T-cell (primary cell): ENCODE results near the gene NXPE4. TPM values are rescaled to one million over a fixed set of nuclear protein-coding genes. Genes with fewer than 3 reads are reported as not detected.

Experiments
- ATAC-seq, 4 experiments: fragments of 200-7000 bp in 3 of 4; fragments of 150-1000 bp in 1 of 4; cut with Tn5 transposase; replicated peaks in 1 of 4; 1 replicate in 3 of 4; 2 replicates in 1 of 4; pipeline ENCODE4 v1.10.0; 2021; ENCODE audit warnings: moderate library complexity in 3 of 4, mild to moderate bottlenecking in 2 of 4, moderate number of reproducible peaks in 1 of 4
- CTCF ChIA-PET, 2 donors: fragments of 300-600 bp; sonication (Branson Sonifier 250); formaldehyde crosslinking; loops; one replicate each; lab custom pipeline; 2022; ENCODE audit warnings: antibody characterized with exemption in 2 of 2; lab: Charles Lee
- POLR2A ChIA-PET, 2 donors: fragments of 300-600 bp; sonication (Branson Sonifier 250); formaldehyde crosslinking; loops; one replicate each; lab custom pipeline; 2022; ENCODE audit warnings: antibody characterized with exemption in 2 of 2; lab: Charles Lee
- DNase-seq, 35 experiments: peaks; one replicate each; pipeline versions ENCODE4 v3.0.0 to v3.0.0-alpha.2; 2013 to 2023
- H3K27ac ChIP-seq: one replicate; pipeline ENCODE4 v1.5.1; 2013; ENCODE audit warnings: low read length
- H3K27me3 ChIP-seq, 2 experiments: replicated peaks in 1 of 2; 1 replicate in 1 of 2; 2 replicates in 1 of 2; pipeline versions ENCODE4 v1.6.1 to v1.7.0; 2013; ENCODE audit warnings: low read length in 1 of 2, mixed read lengths in 1 of 2; ENCODE audit not compliant: control insufficient read depth in 2 of 2, insufficient read depth in 2 of 2; ENCODE audit errors: extremely low read depth in 1 of 2
- H3K36me3 ChIP-seq, 2 donors: 1 replicate in 1 of 2; 2 replicates in 1 of 2; pipeline versions ENCODE4 v1.6.1 to v1.7.0; 2013; ENCODE audit warnings: low read length in 1 of 2; ENCODE audit not compliant: control insufficient read depth in 2 of 2, insufficient read depth in 1 of 2; ENCODE audit errors: extremely low read depth in 1 of 2
- H3K4me1 ChIP-seq, 2 experiments: 1 replicate in 1 of 2; 2 replicates in 1 of 2; pipeline versions ENCODE4 v1.6.1 to v1.7.0; 2013; ENCODE audit warnings: low read length in 2 of 2, mixed read lengths in 1 of 2; ENCODE audit not compliant: insufficient read depth in 2 of 2, control insufficient read depth in 1 of 2; ENCODE audit errors: extremely low read depth in 1 of 2
- H3K4me3 ChIP-seq, 2 donors: 1 replicate in 1 of 2; 2 replicates in 1 of 2; pipeline versions ENCODE4 v1.5.1 to v1.7.0; 2013; ENCODE audit warnings: mild to moderate bottlenecking in 2 of 2, low read length in 1 of 2, moderate library complexity in 1 of 2; ENCODE audit not compliant: control insufficient read depth in 1 of 2; ENCODE audit errors: extremely low read depth in 1 of 2
- H3K9me3 ChIP-seq: 2 replicates; pipeline ENCODE4 v1.7.0; 2013
- H3K27ac Mint-ChIP-seq, 2 donors: one replicate each; pipeline ENCODE4 v1.8.0; 2020 to 2021; ENCODE audit warnings: mild to moderate bottlenecking in 2 of 2, mixed read lengths in 2 of 2
- H3K27me3 Mint-ChIP-seq, 2 donors: one replicate each; pipeline ENCODE4 v1.8.0; 2021 to 2022; ENCODE audit warnings: mixed read lengths in 2 of 2
- H3K36me3 Mint-ChIP-seq: one replicate; pipeline ENCODE4 v1.8.0; 2021; ENCODE audit warnings: mixed read lengths
- H3K4me1 Mint-ChIP-seq, 3 donors: one replicate each; pipeline ENCODE4 v1.8.0; 2020 to 2022; ENCODE audit warnings: mixed read lengths in 3 of 3, mild to moderate bottlenecking in 1 of 3
- H3K4me3 Mint-ChIP-seq, 3 donors: one replicate each; pipeline ENCODE4 v1.8.0; 2020 to 2022; ENCODE audit warnings: mild to moderate bottlenecking in 3 of 3, mixed read lengths in 3 of 3, moderate library complexity in 3 of 3
- H3K9me3 Mint-ChIP-seq, 3 donors: one replicate each; pipeline ENCODE4 v1.8.0; 2020 to 2022; ENCODE audit warnings: mixed read lengths in 3 of 3
- WGBS: methylation state at CpG from one replicate; pipeline ENCODE4 v1.1.5; 2013; ENCODE audit warnings: missing lambda C conversion rate; ENCODE audit not compliant: insufficient coverage; 5-methylcytosine and 5-hydroxymethylcytosine counted together
- total RNA-seq, 35 experiments: library from RNA in 6 of 35; stranded (reverse) in 6 of 35; fragments of 120-200 nt in 1 of 35; gene quantifications; one replicate each; pipeline versions ENCODE4 v1.2.1 to v1.2.4 and lab custom pipeline; 2013 to 2026

Gene NXPE4
- total RNA-seq, 5 donors from 2014 or later (not counting 1 experiment from before 2014, with no cell fraction given): not detected

DNA sequence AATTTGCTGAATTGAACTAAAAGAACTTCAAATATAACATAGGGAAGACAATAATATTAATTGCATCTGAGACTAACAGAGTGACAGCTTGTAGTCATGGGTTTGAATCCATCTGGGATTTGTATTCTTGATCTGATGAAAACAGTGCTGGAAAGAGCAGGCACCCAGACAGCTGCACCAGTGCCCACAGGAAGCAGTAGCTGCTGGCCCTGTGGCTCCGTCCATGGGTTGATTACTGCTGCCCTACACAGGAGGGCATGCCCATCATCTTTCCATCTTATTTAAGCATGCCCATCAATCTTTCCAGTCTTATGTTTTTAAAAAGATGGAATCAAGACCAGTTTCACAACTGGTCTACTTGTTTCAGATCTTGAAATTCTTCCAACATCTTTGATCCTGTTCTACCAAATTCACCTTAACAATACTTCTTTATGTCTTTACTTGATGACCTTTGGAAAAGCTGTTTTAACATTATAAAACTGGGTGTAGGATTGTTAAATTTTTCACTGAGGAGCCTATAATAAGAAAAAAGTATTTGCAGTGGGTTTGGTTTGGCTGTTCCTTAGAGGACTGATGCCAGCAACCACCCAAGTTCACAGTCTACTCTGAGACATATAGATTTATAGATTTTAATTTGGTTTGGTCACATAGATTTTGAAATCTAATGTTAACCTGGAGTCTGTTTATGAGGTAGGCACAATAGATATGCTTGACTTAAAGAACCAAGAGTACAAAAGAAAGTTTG is 761 bp upstream of the NXPE4 start:
- Histone ChIP-seq H3K36me3 (no peaks in the 10 kb centered on the region), H3K9me3 (no peaks in the 10 kb centered on the region), H3K4me3 (no peak overlapping the region), H3K4me1 (no peaks in the 10 kb centered on the region), H3K27me3 (peaks cover 0 to 2% of the 10 kb centered on the region in 2 experiments), H3K27ac (no peak overlapping the region)
- no peaks in the 10 kb centered on the region for H3K4me1 Mint-ChIP-seq
- DNase-seq: no peak
- peaks cover 0 to 3% of the 10 kb centered on the region in 2 donors for H3K27me3 Mint-ChIP-seq
- WGBS: 50% methylated on average over 1 of the region's 1 CpG
- no peak overlapping the region for H3K4me3 Mint-ChIP-seq
- CTCF ChIA-PET: no interaction called here
- H3K36me3 Mint-ChIP-seq: no peaks in the 10 kb centered on the region
- no peak for ATAC-seq
- no peak overlapping the region for H3K27ac Mint-ChIP-seq
- H3K9me3 Mint-ChIP-seq: no peaks in the 10 kb centered on the region
- POLR2A ChIA-PET: no interaction called here

- no peaks in the 10 kb centered on the region for H3K36me3 Mint-ChIP-seq
- Histone ChIP-seq H3K4me3 (no peak overlapping the region), H3K27ac (no peak overlapping the region), H3K9me3 (no peaks in the 10 kb centered on the region), H3K27me3 (peaks cover 0 to 2% of the 10 kb centered on the region in 2 experiments), H3K4me1 (no peaks in the 10 kb centered on the region), H3K36me3 (no peaks in the 10 kb centered on the region)
- WGBS: 60% methylated on average over 3 of the region's 3 CpGs
- POLR2A ChIA-PET: no interaction called here
- H3K27me3 Mint-ChIP-seq: peaks cover 0 to 3% of the 10 kb centered on the region in 2 donors
- no peak overlapping the region for H3K4me3 Mint-ChIP-seq
- H3K4me1 Mint-ChIP-seq: no peaks in the 10 kb centered on the region
- H3K9me3 Mint-ChIP-seq: no peaks in the 10 kb centered on the region
- ATAC-seq (no peak), DNase-seq (no peak)
- no peak overlapping the region for H3K27ac Mint-ChIP-seq
- CTCF ChIA-PET: no interaction called here
Measured at GRCh38 chr11:114594703-114595102, 883 bp downstream of the NXPE4 start.

- H3K9me3 Mint-ChIP-seq: peaks cover 20 to 35% (median 29%) of the 10 kb centered on the region in 3 donors
- H3K4me3 ChIP-seq: no peak overlapping the region
- H3K36me3 ChIP-seq: no peaks in the 10 kb centered on the region
- H3K36me3 Mint-ChIP-seq: no peaks in the 10 kb centered on the region
- H3K4me3 Mint-ChIP-seq: no peak overlapping the region
- no CpG with 5 or more reads among the region's 3 CpGs for WGBS
- peaks cover 0 to 6% of the 10 kb centered on the region in 2 donors for H3K27me3 Mint-ChIP-seq
- DNase-seq: no peak
- H3K9me3 ChIP-seq: no peaks in the 10 kb centered on the region
- ATAC-seq: no peak
- H3K4me1 Mint-ChIP-seq: no peaks in the 10 kb centered on the region
- H3K27ac Mint-ChIP-seq: no peak overlapping the region
- H3K27ac ChIP-seq: no peak overlapping the region
- ChIA-PET CTCF (no interaction called here), POLR2A (no interaction called here)
- no peaks in the 10 kb centered on the region for H3K4me1 ChIP-seq
- no peaks in the 10 kb centered on the region for H3K27me3 ChIP-seq
Measured at GRCh38 chr11:114587398-114587953, 8.1 kb downstream of the NXPE4 start.

DNA sequence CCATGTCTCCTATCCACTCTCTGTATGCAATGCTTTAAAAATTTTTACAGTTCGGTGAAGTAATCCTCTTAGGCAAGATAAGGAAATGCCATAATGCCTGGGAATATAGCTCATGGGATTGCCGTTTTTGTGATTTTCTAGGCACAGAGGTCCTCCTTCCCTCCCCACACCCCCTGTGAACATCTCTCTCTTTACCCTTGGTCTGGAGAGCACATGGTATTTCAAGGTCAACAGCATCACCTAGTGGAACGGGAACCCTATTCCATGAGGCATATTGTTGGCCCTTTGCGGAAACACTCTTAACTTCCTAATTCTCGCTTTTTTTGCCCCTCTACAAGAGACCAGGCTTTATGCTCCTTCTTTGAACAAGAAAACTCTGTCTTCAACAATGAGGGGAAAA is 8.8 kb downstream of the NXPE4 start:
- ATAC-seq (no peak), DNase-seq (no peak)
- Mint-ChIP-seq H3K4me1 (no peaks in the 10 kb centered on the region), H3K4me3 (no peak overlapping the region), H3K36me3 (no peaks in the 10 kb centered on the region), H3K9me3 (peaks cover 20 to 35% (median 29%) of the 10 kb centered on the region in 3 donors), H3K27me3 (peaks cover 0 to 4% of the 10 kb centered on the region in 2 donors), H3K27ac (no peak overlapping the region)
- no peaks in the 10 kb centered on the region for H3K27me3 ChIP-seq
- H3K27ac ChIP-seq: no peak overlapping the region
- ChIA-PET CTCF (interaction anchor here in 1 of 2 donors (0.6 kb wide), 1 partner anchor 204 kb away, joined by 3 read pairs; no protein-coding TSS in a partner anchor), POLR2A (no interaction called here)
- WGBS: 83% methylated on average over 2 of the region's 5 CpGs
- H3K4me3 ChIP-seq: no peak overlapping the region
- H3K36me3 ChIP-seq: no peaks in the 10 kb centered on the region
- H3K4me1 ChIP-seq: no peaks in the 10 kb centered on the region
- no peaks in the 10 kb centered on the region for H3K9me3 ChIP-seq

DNA sequence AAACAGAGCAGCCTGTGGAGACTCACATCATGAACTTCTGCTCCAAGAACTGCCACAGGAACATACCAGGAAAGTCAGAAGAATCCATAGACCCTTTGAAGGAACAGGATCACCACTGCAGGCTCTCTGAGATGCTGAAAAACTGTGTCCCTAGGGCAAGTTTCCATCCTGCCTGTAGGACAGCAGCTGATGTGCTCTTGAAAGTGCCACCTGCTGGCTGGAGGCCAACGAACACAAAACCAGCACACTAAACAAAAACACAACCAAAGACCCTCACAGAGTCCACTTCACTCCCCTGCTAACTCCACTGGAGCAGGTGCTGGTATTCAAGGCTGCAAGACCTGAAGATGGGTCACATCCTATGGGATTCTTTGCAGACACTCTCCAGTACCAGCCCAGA is 23.9 kb downstream of the NXPE4 start:
- DNase-seq (no peak), ATAC-seq (no peak)
- Mint-ChIP-seq H3K36me3 (no peaks in the 10 kb centered on the region), H3K9me3 (peaks cover 11 to 20% (median 12%) of the 10 kb centered on the region in 3 donors), H3K4me1 (no peaks in the 10 kb centered on the region), H3K27me3 (peaks cover 6 to 7% of the 10 kb centered on the region in 2 donors), H3K27ac (no peak overlapping the region), H3K4me3 (no peak overlapping the region)
- Histone ChIP-seq H3K27me3 (peaks cover 0 to 4% of the 10 kb centered on the region in 2 experiments), H3K4me1 (no peaks in the 10 kb centered on the region), H3K36me3 (no peaks in the 10 kb centered on the region), H3K27ac (no peak overlapping the region), H3K9me3 (no peaks in the 10 kb centered on the region), H3K4me3 (no peak overlapping the region)
- POLR2A ChIA-PET: no interaction called here
- 43% methylated on average over 1 of the region's 1 CpG for WGBS
- CTCF ChIA-PET: no interaction called here

GRCh38 chr11:114569801-114570200 is 25.8 kb downstream of the NXPE4 start:
- peaks cover 0 to 4% of the 10 kb centered on the region in 2 experiments for H3K27me3 ChIP-seq
- no peaks in the 10 kb centered on the region for H3K4me1 Mint-ChIP-seq
- H3K36me3 ChIP-seq: no peaks in the 10 kb centered on the region
- no peak overlapping the region for H3K27ac ChIP-seq
- H3K9me3 Mint-ChIP-seq: peaks cover 0 to 7% (median 4%) of the 10 kb centered on the region in 3 donors
- H3K4me1 ChIP-seq: no peaks in the 10 kb centered on the region
- CTCF ChIA-PET: no interaction called here
- no CpG with 5 or more reads among the region's 3 CpGs for WGBS
- no peak overlapping the region for H3K27ac Mint-ChIP-seq
- H3K27me3 Mint-ChIP-seq: peaks cover 6 to 7% of the 10 kb centered on the region in 2 donors
- no peaks in the 10 kb centered on the region for H3K9me3 ChIP-seq
- POLR2A ChIA-PET: no interaction called here
- H3K36me3 Mint-ChIP-seq: no peaks in the 10 kb centered on the region
- DNase-seq: no peak
- H3K4me3 Mint-ChIP-seq: no peak overlapping the region
- ATAC-seq: no peak
- no peak overlapping the region for H3K4me3 ChIP-seq
